ENCODE measurements around the gene CABP7. TPM values are rescaled to one million over a fixed set of nuclear protein-coding genes. Genes with fewer than 3 reads are reported as not detected.

Gene CABP7
- total RNA-seq, 1 experiment from 2014 or later, result not detected

- peak; percentile 29 for DNase-seq (ENCODE audit: low read depth)
Measured at GRCh38 chr22:29722587-29722986, 2.8 kb downstream of the CABP7 start.

GRCh38 chr22:29723766-29724165 is 4.0 kb downstream of the CABP7 start:
- DNase-seq (ENCODE audit: low read depth), result no peak

- no peak for DNase-seq (ENCODE audit: low read depth)
Measured at GRCh38 chr22:29724843-29725242, 5.0 kb downstream of the CABP7 start.

- peak; percentile 15 for DNase-seq (ENCODE audit: low read depth)
Measured at GRCh38 chr22:29726106-29726505, 6.3 kb downstream of the CABP7 start.

GRCh38 chr22:29726512-29727130 is 6.8 kb downstream of the CABP7 start:
- no peak for DNase-seq (ENCODE audit: low read depth)

- DNase-seq (ENCODE audit: low read depth), result peak; percentile 23
Measured at GRCh38 chr22:29727131-29727523, 7.3 kb downstream of the CABP7 start.

GRCh38 chr22:29729161-29729560 is 9.4 kb downstream of the CABP7 start:
- DNase-seq (ENCODE audit: low read depth), result no peak

GRCh38 chr22:29731058-29731850 is 11.5 kb downstream of the CABP7 start:
- no peak for DNase-seq (ENCODE audit: low read depth)

- DNase-seq (ENCODE audit: low read depth), result no peak
Measured at GRCh38 chr22:29732883-29733282, 13.1 kb downstream of the CABP7 start.

- no peak for DNase-seq (ENCODE audit: low read depth)
Measured at GRCh38 chr22:29733362-29734201, 13.8 kb downstream of the CABP7 start.

- no peak for DNase-seq (ENCODE audit: low read depth)
Measured at GRCh38 chr22:29734406-29734805, 14.6 kb downstream of the CABP7 start.

GRCh38 chr22:29734838-29735237 is 15.0 kb downstream of the CABP7 start:
- DNase-seq (ENCODE audit: low read depth), result no peak

GRCh38 chr22:29735416-29735815 is 15.6 kb downstream of the CABP7 start:
- no peak for DNase-seq (ENCODE audit: low read depth)

- DNase-seq (ENCODE audit: low read depth), result no peak
Measured at GRCh38 chr22:29737251-29738117, 17.7 kb downstream of the CABP7 start.

GRCh38 chr22:29738118-29738815 is 18.5 kb downstream of the CABP7 start:
- no peak for DNase-seq (ENCODE audit: low read depth)

GRCh38 chr22:29739346-29739875 is 19.6 kb downstream of the CABP7 start:
- no peak for DNase-seq (ENCODE audit: low read depth)

GRCh38 chr22:29740216-29740615 is 20.4 kb downstream of the CABP7 start:
- no peak for DNase-seq (ENCODE audit: low read depth)

GRCh38 chr22:29741926-29742325 is 22.1 kb downstream of the CABP7 start:
- no peak for DNase-seq (ENCODE audit: low read depth)

- no peak for DNase-seq (ENCODE audit: low read depth)
Measured at GRCh38 chr22:29742326-29742725, 22.5 kb downstream of the CABP7 start.

GRCh38 chr22:29744902-29745301 is 25.1 kb downstream of the CABP7 start:
- no peak for DNase-seq (ENCODE audit: low read depth)

GRCh38 chr22:29747832-29748231 is 28.0 kb downstream of the CABP7 start:
- no peak for DNase-seq (ENCODE audit: low read depth)

Data from RPMI7951 (cell line).